ENCODE data around the gene DDI2.
"Not testable (repeated sequence)": the region's sequence is repeated elsewhere in the genome, so short reads cannot be mapped to it uniquely, and the experiment has no call there.

DDI2 gene

DNA sequence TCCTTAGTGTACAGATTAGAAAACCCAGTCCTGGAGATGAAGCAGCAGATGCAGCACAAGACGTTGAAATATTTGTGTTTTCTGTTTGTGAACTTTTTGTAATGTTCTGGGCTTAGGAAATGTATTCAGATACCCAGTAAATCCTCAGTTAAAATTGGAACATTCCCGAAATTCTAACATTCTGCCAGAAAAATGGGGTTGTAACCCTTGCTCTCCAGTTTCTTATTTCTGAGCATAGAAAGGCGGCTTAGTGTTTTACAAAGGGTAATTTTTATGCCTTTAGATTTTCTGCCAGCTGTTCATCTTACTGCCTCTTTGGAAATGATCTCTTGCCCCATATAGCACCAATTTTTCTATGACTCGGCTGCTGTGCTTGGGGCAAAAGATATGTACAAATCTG lies 20.6 kb downstream of the DDI2 start:
- no peak for DNase-seq

DNA sequence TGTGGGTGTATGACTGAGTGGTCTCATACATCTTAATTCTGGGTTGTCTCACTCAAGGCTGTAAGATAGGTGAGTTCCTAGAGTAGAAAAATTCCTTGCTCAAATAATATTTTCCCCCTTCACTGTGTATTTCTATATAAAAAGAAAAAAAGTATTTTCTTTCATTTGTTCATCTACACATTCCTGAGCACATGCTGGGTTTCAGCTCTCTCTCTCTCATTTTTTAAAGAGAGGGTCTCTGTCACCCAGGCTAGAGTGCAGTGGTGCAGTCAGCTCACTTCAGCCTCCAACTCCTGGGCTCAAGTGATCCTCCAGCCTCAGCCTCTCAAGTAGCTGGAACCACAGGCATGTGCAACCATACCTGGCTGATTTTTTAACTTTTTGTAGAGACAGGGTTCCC lies 22.0 kb downstream of the DDI2 start:
- no peak for DNase-seq

DNA sequence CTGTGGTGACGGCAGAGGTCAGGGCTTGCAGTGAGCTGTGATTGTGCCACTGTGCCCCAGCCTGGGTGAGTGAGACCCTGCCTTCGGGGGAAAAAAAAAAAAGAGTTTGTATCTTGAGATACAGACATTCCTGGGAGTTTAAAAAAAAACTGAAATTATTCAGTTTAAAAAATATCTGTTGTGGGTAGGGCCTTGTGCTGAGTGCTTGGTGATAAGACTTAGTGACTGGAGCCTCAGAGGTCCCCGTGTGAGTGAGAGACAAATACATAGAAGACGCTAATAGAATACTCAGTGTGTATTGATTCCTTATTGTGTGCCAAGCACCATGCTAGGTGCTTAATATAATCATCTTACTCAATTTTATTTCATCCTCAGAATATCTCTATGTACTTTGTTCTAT lies 22.7 kb downstream of the DDI2 start:
- no peak for DNase-seq

DNA sequence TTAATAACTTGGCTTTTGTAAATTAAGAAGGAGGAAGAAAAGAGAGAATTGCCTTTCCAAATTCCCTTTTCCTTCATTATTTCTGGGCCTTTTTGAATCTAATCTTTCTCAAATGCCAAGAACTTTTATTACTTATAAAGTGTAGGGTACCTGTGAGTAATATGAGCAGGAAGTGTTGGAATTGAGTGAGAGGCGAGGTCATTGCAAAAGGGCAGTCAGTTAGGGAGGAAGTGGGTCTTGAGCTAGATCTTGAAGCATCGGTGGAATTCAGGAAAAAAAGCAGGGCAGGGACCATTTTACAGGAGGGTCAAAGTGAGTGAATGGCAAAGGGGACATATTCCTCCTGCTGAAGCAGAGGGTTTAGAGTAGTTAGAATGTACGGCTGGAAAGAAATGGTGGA lies 23.4 kb downstream of the DDI2 start:
- no peak for DNase-seq

DNA sequence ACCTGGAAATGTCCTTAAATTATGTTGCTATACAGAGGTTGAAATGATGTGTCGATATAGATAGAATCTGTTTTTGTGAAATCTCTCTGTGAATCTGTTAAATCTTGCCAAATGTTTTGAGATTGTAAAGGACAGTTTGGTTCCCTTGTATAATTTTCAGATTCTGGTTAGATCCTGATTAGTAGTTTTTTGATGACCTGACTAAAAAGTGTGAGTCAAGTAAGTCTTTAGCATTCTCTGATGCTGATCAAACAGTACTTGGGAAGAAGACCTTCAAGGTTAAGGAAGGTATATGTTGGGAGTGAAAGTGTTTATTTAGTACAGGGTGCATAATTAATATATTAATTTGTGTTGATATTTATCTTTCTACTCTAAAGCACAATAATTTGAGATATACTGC lies 32.7 kb downstream of the DDI2 start:
- DNase-seq: no peak

DNA sequence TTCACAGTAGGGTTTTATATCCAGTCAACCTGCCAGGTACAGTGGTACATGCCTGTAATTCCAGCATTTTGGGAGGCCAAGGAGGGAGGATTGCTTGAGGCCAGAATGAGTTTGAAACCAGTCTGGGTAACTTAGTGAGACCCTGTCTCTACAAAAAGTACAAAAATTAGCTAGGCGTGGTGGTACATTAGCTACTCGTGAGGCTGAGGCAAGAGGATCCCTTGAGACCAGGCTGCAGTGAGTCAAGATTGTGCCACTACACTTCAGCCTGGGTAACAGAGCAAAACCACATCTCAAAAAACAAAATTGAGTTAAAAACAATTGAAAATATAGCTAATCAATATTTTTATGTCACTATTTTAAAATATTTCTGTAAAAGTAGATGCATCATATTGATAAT lies 33.2 kb downstream of the DDI2 start:
- DNase-seq: no peak

DNA sequence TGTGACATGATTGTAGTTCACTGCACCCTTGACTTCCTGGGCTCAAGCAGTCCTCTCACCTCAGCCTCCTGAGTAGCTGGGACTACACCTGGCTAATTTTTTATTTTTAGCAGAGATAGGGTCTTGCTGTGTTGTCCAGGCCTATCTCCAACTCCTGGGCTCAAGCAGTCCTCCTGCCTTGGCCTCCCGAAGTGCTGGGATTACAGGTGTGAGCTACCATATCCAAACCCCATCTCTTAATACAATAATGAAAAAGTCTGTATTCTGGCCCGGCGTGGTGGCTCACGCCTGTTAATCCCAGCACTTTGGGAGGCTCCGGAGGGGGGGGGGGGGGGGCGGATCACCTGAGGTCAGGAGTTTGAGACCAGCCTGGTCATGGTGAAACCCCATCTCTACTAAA lies 34.9 kb downstream of the DDI2 start:
- DNase-seq: not testable (repeated sequence)

DNA sequence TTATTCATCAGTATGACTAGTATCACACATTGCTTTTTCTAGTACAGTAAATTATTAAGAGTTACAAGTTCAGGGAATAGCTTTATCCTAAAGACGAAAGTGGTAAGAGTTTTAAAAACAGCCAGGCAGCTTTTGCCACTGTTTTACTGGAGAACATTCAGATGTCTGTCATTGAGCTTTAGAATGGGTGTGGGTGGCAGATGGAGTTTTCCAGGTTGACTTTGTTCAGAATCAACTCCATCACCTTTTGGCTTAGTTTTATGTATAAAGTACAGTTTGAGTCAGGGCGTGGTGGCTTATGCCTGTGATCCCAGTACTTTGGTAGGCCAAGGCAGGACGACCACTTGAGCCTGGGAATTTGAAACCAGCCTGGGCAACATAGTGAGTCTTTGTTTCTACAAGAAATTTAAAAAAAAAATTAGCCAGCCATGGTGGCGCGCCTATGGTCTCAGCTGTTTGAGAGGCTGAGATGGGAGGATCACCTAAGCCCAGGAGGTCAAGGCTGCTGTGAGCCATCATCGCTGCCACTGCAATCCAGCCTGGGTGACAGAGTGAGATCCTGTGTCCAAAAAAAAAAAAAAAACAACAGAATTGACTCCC lies 36.9 kb downstream of the DDI2 start:
- DNase-seq: no peak

DNA sequence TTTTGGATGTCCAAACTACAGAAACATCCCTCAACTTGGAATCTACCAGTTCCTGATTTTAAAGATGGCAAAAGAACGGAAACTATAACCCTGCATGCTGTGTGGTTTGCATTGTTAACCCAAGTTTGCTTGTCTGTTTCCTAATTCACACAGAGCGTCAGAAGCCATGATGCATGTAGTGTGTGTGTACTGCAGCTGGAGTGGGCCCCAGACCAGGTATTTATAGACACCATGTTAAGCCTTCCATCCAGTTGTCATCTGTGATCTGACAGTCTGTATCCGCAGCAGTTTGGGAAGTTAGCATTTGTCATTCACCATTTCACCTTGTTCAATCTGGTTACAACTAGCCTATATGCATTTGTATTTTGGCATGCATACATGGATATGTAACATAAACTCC lies 39.2 kb downstream of the DDI2 start:
- DNase-seq: no peak

DNA sequence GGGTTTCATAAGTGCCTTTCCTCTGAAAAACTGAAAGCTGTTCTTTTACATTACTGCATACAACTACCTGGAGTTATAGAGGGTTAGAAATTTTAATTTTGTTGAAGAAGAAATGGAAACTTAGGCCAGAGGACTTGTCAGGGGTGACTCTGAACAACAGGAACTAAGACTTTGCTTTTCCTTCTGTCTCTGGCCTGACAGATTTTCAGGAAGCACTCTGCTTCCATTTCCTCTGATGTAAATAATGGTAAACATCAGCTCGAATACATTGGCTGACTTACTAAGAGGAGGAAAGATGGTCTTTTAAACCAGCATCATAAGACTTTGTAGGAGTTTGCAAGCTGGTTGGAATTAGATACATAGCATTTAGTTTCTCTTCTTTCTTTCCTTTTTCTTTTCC lies 39.8 kb downstream of the DDI2 start:
- DNase-seq: no peak

DNA sequence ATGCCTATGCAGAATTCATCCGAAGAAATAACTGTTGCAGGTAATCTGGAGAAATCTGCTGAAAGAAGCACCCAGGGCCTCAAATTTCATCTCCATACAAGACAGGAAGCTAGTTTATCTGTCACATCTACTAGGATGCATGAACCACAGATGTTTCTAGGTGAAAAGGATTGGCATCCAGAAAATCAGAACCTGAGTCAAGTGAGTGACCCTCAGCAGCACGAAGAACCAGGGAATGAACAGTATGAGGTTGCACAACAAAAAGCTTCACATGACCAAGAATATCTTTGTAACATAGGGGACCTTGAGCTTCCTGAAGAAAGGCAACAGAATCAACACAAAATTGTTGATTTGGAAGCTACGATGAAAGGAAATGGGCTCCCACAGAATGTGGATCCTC lies 42.9 kb downstream of the DDI2 start:
- no peak for DNase-seq

DNA sequence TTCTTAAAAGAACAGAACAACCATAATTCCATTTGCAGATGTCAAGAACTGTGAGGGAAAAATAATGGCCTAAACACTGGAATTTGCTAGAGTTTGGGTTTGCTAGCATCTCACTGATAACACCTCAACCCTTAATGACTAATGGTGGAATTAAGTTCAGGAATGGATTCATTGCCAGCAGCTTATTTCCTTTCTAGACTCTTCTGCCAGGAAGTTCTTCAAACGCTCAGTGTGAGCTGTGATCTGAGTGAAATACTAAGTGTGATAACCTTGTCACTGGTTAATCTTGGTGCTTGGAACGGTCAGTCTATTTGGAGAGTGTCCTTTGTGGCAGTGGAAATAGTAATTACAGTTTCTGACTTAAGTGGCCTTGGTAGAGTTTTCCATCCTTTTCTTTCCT lies 45.2 kb downstream of the DDI2 start:
- DNase-seq: no peak

DNA sequence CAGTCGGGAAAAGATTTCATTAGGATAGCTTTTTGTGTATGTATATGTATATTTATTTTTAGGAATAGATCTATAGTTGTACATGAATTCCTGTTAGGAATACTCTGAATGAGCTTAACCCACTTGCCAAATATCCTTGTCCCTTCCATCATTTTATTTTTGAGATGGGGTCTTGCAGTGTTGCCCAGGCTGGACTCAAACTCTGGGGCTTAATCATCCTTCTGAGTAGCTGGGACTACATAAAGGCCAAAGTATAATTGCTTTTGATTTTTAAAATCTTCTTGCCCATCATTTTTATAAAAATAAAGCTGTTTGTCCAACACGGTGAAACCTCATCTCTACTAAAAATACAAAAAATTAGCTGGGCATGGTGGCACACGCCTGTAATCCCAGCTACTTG lies 46.7 kb downstream of the DDI2 start:
- no peak for DNase-seq

DNA sequence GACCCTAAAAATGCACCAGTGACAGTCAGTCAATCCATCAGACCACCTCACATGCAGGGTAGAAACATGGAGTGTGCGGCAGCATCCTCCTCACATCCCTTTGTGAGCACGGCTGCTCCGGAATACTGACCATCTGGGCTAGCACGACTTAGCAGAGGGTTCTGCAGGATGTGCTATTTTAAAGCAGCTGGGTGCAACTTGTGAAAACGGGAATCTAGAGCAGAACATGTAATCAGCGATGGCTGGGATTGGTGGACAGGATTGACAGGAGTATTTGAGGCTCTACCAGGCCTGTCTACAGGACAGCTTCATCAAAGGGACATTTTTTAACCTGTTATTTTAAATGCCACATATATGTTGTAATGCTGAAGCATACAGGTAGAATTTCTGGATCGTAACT lies 50.1 kb downstream of the DDI2 start:
- DNase-seq: no peak

DNA sequence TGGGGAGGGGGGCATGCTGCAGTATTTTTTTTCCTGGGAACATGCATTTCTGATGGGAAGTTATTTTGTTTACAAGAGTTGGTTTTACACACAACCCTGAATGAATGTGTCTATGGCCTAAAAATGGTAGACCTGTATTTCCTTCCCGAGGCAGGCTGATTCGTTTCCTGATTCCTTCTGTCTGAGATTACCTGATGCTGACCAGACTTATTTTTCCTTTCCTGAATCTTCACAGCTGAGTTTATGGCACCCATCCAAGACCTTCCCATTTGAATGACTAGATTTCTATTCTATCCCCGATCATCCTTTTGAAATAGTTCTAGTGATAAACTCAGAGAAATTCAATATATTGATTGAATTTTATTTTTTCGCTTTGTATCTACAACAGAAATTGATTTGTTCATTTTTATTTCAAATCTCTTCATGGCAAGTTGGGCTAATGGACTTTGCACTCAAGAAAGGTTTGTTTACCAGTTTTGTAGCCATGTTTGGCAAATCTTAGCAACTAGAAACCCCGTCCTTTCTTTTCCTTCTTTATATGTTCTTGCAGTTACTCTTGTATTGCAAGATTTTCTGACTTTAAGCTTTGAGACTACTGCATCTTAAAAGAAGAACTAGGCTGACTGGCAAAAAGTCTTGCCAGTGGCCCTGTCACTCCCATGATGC lies 51.0 kb downstream of the DDI2 start:
- DNase-seq: no peak

DNA sequence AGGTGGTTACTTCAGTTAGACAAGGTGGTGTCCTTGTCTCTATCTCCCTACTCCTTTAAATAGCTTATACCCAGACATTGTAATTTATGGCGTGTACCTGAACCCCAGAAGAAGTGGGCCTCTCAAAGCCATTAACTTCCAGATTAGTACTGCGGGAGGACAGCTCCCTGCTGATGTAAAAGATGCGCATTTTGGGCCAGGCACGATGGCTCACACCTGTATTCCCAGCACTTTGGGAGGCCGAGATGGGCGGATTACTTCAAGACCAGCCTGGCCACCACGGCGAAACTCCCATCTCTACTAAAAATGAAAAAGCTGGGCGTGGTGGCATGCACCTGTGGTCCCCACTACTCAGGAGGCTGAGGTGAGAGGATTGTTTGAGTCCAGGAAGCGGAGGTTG lies 51.8 kb downstream of the DDI2 start:
- DNase-seq: no peak

DNA sequence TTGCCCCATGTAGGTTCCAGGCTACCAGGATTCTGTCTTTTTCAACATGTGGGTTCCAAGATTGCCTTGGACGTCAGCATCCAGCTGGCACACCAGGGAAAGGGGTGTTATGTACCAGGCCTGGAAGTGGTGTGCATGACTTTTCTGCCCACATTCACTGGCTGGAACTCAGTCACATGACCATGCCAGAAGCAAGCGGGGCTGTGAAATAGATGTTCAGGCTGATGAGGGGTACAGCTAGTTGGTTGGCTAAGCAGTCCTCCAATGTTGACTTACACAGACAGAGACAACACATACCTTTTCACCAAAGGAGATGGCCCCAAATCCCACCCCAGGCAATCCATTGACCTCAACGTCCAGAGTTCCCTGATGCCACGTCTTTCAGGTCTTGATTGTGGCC lies 52.6 kb downstream of the DDI2 start:
- no peak for DNase-seq

DNA sequence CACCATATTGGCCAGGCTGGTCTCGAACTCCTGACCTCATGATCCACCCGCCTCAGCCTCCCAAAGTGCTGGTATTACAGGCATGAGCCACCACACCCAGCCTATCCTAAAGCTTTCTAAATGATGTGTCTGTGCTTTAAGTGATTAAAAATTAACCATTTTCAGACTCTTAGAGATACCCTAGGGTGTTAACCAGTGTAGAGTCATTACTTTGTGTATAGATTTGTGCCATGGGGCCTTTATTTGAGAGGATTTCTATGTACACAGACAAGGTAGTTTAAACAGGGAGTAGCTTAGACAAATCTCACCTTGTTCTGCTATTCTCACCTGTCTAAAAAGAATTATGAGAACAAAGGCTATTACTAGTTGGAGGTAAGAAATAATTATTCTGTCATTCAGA lies 54.2 kb downstream of the DDI2 start:
- DNase-seq: no peak

DNA sequence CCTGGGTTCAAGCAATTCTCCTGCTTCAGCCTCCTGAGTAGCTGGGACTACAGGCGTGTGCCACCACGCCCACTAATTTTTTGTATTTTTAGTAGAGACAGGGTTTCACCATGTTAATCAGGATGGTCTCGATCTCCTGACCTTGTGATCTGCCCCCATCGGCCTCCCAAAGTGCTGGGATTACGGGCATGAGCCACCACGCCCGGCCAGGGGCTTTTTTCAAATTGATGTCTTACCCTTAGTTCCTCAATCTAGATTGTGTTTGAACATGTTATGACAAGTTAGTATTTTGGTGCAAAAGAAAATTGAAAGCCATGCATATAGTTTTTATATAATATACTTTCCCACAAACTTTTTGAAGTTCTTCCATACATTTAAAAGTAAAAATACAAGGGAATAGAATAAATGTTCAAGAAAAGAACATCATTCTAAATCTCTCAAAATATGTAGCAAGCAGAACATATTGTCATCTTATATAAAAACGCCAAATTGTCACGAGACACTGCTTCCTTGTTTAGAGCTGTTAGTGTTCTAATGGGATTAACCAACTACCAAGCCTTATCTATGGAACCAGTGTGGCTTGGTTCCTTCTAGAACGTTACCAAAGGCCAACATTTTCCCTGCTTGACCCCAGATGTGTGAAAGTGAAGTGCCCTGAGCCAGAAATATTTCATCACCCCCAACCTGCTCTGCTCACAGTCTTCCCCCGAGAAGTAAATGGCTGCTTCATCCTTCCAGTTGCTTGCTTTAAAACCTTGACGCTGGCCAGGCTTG lies 57.3 kb downstream of the DDI2 start:
- no peak for DNase-seq

DNA sequence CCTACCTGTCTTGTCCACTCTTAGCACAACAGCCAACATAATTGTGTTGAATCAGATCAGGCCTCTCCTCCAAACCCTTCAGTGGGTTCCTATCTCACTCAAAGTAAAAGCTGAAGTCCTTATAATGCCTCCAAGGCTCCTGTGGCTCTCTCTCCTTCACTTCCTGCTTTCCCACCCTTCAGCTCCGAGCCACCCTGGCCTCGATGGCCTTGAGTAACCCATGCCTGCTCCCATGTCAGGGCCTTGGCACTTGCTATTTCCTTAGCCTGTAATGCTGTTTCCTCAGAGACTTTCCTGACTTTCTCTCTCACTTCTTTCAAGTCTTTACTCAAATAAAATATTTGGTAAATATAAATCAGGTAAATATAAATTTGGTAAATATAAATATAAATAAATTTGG lies 58.8 kb downstream of the DDI2 start:
- DNase-seq: no peak

DNA sequence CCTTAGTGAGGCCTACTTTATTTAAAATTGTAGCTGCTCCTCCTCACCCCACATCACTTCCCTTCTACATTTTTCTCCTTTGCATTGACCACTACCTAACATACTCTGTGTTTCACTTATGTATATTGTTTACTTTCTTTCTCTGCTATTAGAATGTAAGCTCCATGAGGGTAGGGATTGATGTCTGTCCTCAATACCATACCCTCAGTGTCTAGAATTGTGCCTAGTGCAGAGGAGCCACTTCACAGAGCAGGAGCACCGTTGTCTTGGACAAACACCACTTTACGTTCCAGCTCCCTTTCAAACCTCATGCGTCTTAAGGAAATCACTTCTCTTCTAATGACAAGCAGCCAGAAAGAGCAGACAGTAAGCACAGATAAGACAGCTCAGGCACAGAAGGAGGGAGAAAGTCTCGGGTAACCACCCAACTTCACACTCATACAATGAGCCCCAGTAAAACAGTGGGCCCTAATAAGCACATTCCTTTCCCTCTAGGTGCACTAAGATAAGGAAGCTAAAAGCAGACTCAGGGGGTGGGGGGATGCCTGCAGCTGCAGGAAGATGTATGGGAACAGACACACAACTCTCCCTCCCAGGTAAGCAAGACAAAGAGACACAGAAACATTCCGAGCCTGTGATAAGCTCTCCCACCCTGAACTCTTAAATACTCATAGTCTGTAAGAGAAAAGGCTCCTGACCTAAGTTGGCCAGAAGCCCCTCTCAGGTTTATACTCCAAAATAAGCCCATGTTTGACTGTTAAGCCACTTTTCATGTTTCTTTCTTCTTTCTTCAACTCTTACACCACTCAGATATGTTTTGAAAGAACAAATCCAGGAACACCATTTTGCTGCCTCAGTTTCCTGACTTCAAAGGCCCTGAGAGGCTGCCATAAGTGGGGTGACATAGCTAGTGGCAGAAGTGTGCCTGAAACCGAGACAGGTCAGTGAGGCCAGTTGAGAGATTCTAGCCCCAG lies 59.7 kb downstream of the DDI2 start:
- no peak for DNase-seq

DNA sequence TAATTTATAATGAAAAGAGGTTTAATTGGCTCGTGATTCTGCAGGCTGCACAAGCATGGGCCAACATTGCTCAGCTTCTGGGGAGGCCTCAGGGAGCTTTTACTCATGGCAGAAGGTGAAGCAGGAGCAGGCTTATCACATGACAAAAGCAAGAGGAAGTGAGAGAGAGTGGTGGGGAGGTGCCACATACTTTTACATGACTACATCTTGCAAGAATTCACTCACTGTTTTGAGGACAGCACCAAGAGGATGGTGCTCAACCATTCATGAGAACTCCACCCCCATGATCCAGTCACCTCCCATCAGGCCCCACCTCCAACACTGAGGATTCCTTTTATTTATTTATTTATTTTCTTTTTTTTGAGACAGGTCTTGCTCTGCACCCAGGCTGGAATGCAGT lies 61.3 kb downstream of the DDI2 start:
- DNase-seq: no peak

DNA sequence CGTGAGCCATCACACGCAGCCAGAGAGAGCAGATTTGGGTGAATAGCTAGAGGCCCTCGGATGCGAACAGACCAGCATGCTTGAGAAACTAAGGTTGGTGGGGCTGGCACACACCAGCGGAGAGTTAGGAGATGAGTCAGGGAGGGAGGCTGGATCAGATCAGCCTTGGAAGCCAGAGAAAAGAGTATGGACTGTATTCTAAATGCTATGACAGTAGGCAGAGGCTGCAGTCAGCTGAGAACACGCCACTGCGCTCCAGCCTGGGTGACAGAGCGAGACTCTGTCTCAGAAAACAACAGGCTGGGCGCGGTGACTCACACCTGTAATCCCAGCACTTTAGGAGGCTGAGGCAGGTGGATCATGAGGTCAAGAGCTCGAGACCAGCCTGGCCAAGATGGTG lies 62.9 kb downstream of the DDI2 start:
- no peak for DNase-seq
